MCF 10A (cell line): ENCODE data around the gene INSC. TPM values are rescaled to one million over a fixed set of nuclear protein-coding genes. Genes with fewer than 3 reads are reported as not detected.
A peak's percentile ranks its signal among the peaks of the same experiment; 100 is the strongest.

Source experiments
- BruUV-seq: library from RNA; stranded (reverse); fragments of 400-500 nt; replicated peaks from 2 replicates; lab custom pipeline; 2021; lab: Mats Ljungman, UMichigan
- CTCF ChIA-PET: fragments of 300-600 bp; sonication (Branson Sonifier 250); formaldehyde crosslinking; extraction: SDS; loops from one replicate; lab custom pipeline; 2021; ENCODE audit warnings: antibody characterized with exemption, inconsistent platforms; lab: Yijun Ruan, JAX
- POLR2A ChIA-PET: fragments of 300-600, 350-650 bp; sonication (Branson Sonifier 250); formaldehyde crosslinking; extraction: SDS; loops from one replicate; lab custom pipeline; 2020; ENCODE audit warnings: antibody characterized with exemption, inconsistent platforms; lab: Yijun Ruan, JAX
- DNase-seq: peaks from one replicate; pipeline ENCODE4 v3.0.0-alpha.2; 2018; ENCODE audit not compliant: unreplicated experiment
- H3K27ac Mint-ChIP-seq: one replicate; pipeline ENCODE4 v1.8.0; 2022; ENCODE audit warnings: mild to moderate bottlenecking, low read depth, mixed read lengths; ENCODE audit not compliant: unreplicated experiment
- H3K27me3 Mint-ChIP-seq: one replicate; pipeline ENCODE4 v1.8.0; 2022; ENCODE audit warnings: mixed read lengths; ENCODE audit not compliant: insufficient read depth, unreplicated experiment
- H3K36me3 Mint-ChIP-seq: one replicate; pipeline ENCODE4 v1.8.0; 2022; ENCODE audit warnings: mild to moderate bottlenecking, moderate library complexity, mixed read lengths; ENCODE audit not compliant: insufficient read depth, unreplicated experiment
- H3K4me1 Mint-ChIP-seq: one replicate; pipeline ENCODE4 v1.8.0; 2022; ENCODE audit warnings: mixed read lengths; ENCODE audit not compliant: insufficient read depth, unreplicated experiment
- H3K4me3 Mint-ChIP-seq: one replicate; pipeline ENCODE4 v1.8.0; 2022; ENCODE audit warnings: mild to moderate bottlenecking, moderate library complexity, mixed read lengths; ENCODE audit not compliant: unreplicated experiment
- H3K9me3 Mint-ChIP-seq: one replicate; pipeline ENCODE4 v1.8.0; 2022; ENCODE audit warnings: mixed read lengths; ENCODE audit not compliant: unreplicated experiment
- CTCF ChIP-seq: fragments of 200-600 bp; IDR thresholded peaks from one replicate; pipeline ENCODE4 v1.8.0; 2022; ENCODE audit warnings: antibody characterized with exemption, mild to moderate bottlenecking; ENCODE audit not compliant: unreplicated experiment
- intact Hi-C: fragments of 100-400 bp; cut with micrococcal nuclease; formaldehyde crosslinking; loops from 2 replicates; pipeline ENCODE4 v1.14.1; 2022
- total RNA-seq: library from RNA; stranded (reverse); gene quantifications from 2 replicates; pipeline ENCODE4 v1.2.3, GENCODE V29; 2022

INSC gene
- total RNA-seq, 1 experiment from 2014 or later, result 5.8 TPM

- no peak for TF ChIP-seq CTCF
- Mint-ChIP-seq H3K36me3 (peaks cover 6% of the 10 kb centered on the region), H3K4me1 (peaks cover 17% of the 10 kb centered on the region), H3K9me3 (no peaks in the 10 kb centered on the region), H3K27ac (no peak overlapping the region), H3K27me3 (no peaks in the 10 kb centered on the region), H3K4me3 (no peak overlapping the region)
- no TSS peak for BruUV-seq
- ChIA-PET CTCF (interaction anchor here (0.6 to 2.2 kb wide), 7 partner anchors 9 to 1257 kb away, joined by 3 to 14 read pairs (median 3); no protein-coding TSS in a partner anchor), POLR2A (no interaction called here)
- intact Hi-C loops, result no loop called here
- no peak for DNase-seq
Measured at GRCh38 chr11:15198284-15198683, 83.6 kb downstream of the INSC start.

- CTCF ChIA-PET, result interaction anchor here (0.6 to 2.1 kb wide), 11 partner anchors 8 to 292 kb away, joined by 3 to 11 read pairs (median 5); no protein-coding TSS in a partner anchor
- POLR2A ChIA-PET, result interaction anchor here (0.6 to 1.2 kb wide), 3 partner anchors 13 to 291 kb away, joined by 4 to 6 read pairs (median 5); no protein-coding TSS in a partner anchor
- Mint-ChIP-seq H3K27me3 (no peaks in the 10 kb centered on the region), H3K27ac (no peak overlapping the region), H3K4me3 (no peak overlapping the region), H3K4me1 (peaks cover 17% of the 10 kb centered on the region), H3K36me3 (peaks cover 6% of the 10 kb centered on the region), H3K9me3 (no peaks in the 10 kb centered on the region)
- BruUV-seq, result no TSS peak
- intact Hi-C loops, result no loop called here
- DNase-seq, result peak; percentile 94
- TF ChIP-seq CTCF, result no peak
Measured at GRCh38 chr11:15199693-15200092, 85.0 kb downstream of the INSC start.

- intact Hi-C loops, result no loop called here
- CTCF ChIA-PET, result interaction anchor here (1.4 to 2.1 kb wide), 3 partner anchors 31 to 126 kb away, joined by 5 to 11 read pairs (median 7); no protein-coding TSS in a partner anchor
- no peak overlapping the region for H3K4me3 Mint-ChIP-seq
- no peak for DNase-seq
- peaks cover 6% of the 10 kb centered on the region for H3K36me3 Mint-ChIP-seq
- no peak for TF ChIP-seq CTCF
- H3K4me1 Mint-ChIP-seq, result peaks cover 17% of the 10 kb centered on the region
- no peaks in the 10 kb centered on the region for H3K9me3 Mint-ChIP-seq
- H3K27me3 Mint-ChIP-seq, result no peaks in the 10 kb centered on the region
- H3K27ac Mint-ChIP-seq, result no peak overlapping the region
- POLR2A ChIA-PET, result interaction anchor here (0.8 kb wide), 1 partner anchor 10 kb away, joined by 3 read pairs; no protein-coding TSS in a partner anchor
- BruUV-seq, result no TSS peak
Measured at GRCh38 chr11:15200696-15201095, 86.0 kb downstream of the INSC start.

- CTCF ChIA-PET, result interaction anchor here (0.7 to 3.6 kb wide), 3 partner anchors 100 to 294 kb away, joined by 4 to 14 read pairs (median 5); no protein-coding TSS in a partner anchor
- TF ChIP-seq CTCF, result no peak
- Mint-ChIP-seq H3K27ac (no peak overlapping the region), H3K27me3 (no peaks in the 10 kb centered on the region), H3K4me1 (peaks cover 13% of the 10 kb centered on the region), H3K9me3 (no peaks in the 10 kb centered on the region), H3K4me3 (no peak overlapping the region), H3K36me3 (peaks cover 6% of the 10 kb centered on the region)
- intact Hi-C loops, result no loop called here
- no TSS peak for BruUV-seq
- POLR2A ChIA-PET, result no interaction called here
- DNase-seq, result no peak
Measured at GRCh38 chr11:15201586-15201985, 86.9 kb downstream of the INSC start.
